GM12892 (cell line): Measurements from ENCODE around the gene CCR5AS.

Experiments
- POLR2A ChIP-seq: IDR thresholded peaks from 2 replicates; pipeline ENCODE4 v1.6.1; 2011; ENCODE audit warnings: low read depth, low read length, control low read depth
- POLR2AphosphoS5 ChIP-seq: IDR thresholded peaks from 2 replicates; pipeline ENCODE4 v1.6.1; 2011; ENCODE audit warnings: low read depth, low read length, control low read depth
- TAF1 ChIP-seq: IDR thresholded peaks from 2 replicates; pipeline ENCODE4 v1.6.1; 2011; ENCODE audit warnings: low read depth, mild to moderate bottlenecking, control low read depth, low read length, borderline replicate concordance

- TF ChIP-seq POLR2AphosphoS5 = no peak
- TF ChIP-seq POLR2A = no peak
- TF ChIP-seq TAF1 = no peak
Observed at GRCh38 chr3:46383211-46383950, 23.5 kb downstream of the CCR5AS start.
